ENCODE results near the gene MYL12A. TPM values are rescaled to one million over a fixed set of nuclear protein-coding genes. Genes with fewer than 3 reads are reported as not detected.

MYL12A gene
- total RNA-seq, 4 donors from 2014 or later, result 281 to 361 (median 317) TPM

DNA sequence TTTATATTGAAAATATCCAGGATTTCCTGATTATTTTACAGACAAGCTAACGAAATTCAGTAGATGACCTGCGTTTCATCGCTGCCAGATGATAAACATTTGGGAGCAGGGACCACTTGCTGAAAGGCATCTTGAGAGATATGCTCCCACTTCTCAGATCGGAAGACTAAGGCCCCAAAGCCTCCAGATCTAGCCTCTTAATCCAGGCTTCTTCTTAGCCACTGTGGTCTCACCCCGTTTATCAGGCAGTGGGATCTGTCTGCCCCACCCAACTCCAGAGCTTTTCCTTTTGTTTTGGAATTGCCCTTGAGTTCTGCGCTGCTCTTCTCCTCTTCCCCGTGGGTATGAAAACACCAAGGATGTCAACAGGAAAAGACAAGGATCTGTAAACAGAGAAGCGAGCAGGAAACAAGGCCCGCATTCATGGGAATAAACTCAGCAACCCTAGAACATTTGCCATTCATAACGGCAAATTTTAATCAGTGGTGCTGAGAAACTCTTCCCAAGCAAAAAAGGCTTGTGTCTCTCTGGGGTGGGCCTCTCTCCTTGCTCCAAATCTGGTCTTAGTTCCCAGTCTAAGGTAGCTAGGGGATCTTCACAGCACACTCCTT, 35.8 kb downstream of the MYL12A start:
- no peaks in the 10 kb centered on the region for H3K9me3 ChIP-seq
- TF ChIP-seq, protein P1, sequence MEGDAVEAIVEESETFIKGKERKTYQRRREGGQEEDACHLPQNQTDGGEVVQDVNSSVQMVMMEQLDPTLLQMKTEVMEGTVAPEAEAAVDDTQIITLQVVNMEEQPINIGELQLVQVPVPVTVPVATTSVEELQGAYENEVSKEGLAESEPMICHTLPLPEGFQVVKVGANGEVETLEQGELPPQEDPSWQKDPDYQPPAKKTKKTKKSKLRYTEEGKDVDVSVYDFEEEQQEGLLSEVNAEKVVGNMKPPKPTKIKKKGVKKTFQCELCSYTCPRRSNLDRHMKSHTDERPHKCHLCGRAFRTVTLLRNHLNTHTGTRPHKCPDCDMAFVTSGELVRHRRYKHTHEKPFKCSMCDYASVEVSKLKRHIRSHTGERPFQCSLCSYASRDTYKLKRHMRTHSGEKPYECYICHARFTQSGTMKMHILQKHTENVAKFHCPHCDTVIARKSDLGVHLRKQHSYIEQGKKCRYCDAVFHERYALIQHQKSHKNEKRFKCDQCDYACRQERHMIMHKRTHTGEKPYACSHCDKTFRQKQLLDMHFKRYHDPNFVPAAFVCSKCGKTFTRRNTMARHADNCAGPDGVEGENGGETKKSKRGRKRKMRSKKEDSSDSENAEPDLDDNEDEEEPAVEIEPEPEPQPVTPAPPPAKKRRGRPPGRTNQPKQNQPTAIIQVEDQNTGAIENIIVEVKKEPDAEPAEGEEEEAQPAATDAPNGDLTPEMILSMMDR (IDR thresholded peaks at IDR 0.05), result no peak
- no peak for TF ChIP-seq POLR2A (IDR thresholded peaks at IDR 0.05)
- intact Hi-C loops (cut with DNase I), result loop anchor here (5.0 to 10.0 kb wide), 3 partner anchors 161 to 384 kb away; no protein-coding TSS in a partner anchor
- DNase-seq, result no peak
- peaks cover 0 to 26% (median 5%) of the 10 kb centered on the region in 3 donors for H3K4me1 ChIP-seq
- H3K27ac ChIP-seq, result peak overlapping the region in 1 of 4 donors; percentile 19
- H3K27me3 ChIP-seq, result no peaks in the 10 kb centered on the region
- H3K36me3 ChIP-seq, result peaks cover 0 to 9% (median under 1%) of the 10 kb centered on the region in 3 donors
- no peak overlapping the region for H3K4me3 ChIP-seq
- 73 to 81% methylated on average over 10 of the region's 10 CpGs for WGBS, 2 donors

DNA sequence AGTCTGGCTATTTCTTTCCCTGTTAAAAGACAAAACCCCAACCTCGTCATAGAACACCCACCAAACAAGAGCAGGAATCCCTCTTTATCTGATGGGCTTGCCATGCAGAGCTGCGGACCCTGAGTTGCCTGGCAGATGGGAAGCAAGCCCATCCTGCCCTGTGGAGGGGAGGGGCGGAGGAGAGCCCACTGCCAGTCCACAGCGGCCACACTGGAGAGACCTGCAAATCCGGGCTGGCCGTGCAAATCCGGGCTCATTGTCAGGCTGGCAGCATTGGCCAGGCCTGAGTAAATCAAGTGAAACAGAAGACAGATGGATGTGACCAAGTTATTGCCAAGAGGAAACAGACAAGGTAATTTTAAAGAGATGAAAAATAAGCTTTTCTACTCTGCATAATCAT, 36.3 kb downstream of the MYL12A start:
- Histone ChIP-seq H3K27me3 (no peaks in the 10 kb centered on the region), H3K4me3 (no peak overlapping the region), H3K36me3 (peaks cover 0 to 4% (median 0%) of the 10 kb centered on the region in 3 donors), H3K27ac (peak overlapping the region in 1 of 4 donors; percentile 19), H3K4me1 (peaks cover 0 to 26% (median 5%) of the 10 kb centered on the region in 3 donors), H3K9me3 (no peaks in the 10 kb centered on the region)
- intact Hi-C loops (cut with DNase I), result loop anchor here (5.0 to 10.0 kb wide), 3 partner anchors 161 to 383 kb away; no protein-coding TSS in a partner anchor
- WGBS, 2 donors, result 56 to 71% methylated on average over 3 to 7 of the region's 7 CpGs
- no peak for DNase-seq
- TF ChIP-seq POLR2A (IDR thresholded peaks at IDR 0.05), result no peak
- TF ChIP-seq, protein P1 (IDR thresholded peaks at IDR 0.05), result no peak

DNA sequence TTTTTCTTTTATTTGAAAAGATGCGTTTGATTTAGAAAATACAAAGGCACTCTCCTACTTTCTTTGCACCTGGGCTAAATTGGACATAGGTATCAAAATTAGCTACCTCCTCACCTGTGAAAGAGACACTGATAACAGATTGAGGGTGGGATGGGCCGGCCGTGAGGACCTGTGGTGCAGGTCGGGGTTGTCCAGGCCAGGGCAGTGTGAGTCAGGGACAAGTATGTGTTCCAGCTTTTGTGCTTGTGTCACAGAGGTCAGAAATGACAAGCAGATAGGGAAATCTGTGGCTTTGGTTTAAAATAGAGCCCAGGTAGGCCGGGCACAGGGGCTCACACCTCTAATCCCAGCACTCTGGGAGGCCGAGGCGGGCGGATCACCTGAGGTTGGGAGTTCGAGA, 36.9 kb downstream of the MYL12A start:
- Histone ChIP-seq H3K27me3 (no peaks in the 10 kb centered on the region), H3K36me3 (no peaks in the 10 kb centered on the region), H3K4me1 (peaks cover 0 to 26% (median 5%) of the 10 kb centered on the region in 3 donors), H3K9me3 (no peaks in the 10 kb centered on the region), H3K4me3 (no peak overlapping the region), H3K27ac (no peak overlapping the region)
- intact Hi-C loops (cut with DNase I), result loop anchor here (5.0 to 10.0 kb wide), 3 partner anchors 160 to 383 kb away; no protein-coding TSS in a partner anchor
- no peak for DNase-seq
- TF ChIP-seq, protein P1 (IDR thresholded peaks at IDR 0.05), result no peak
- TF ChIP-seq POLR2A (IDR thresholded peaks at IDR 0.05), result no peak
- 63 to 85% methylated on average over 4 to 9 of the region's 9 CpGs for WGBS, 2 donors

DNA sequence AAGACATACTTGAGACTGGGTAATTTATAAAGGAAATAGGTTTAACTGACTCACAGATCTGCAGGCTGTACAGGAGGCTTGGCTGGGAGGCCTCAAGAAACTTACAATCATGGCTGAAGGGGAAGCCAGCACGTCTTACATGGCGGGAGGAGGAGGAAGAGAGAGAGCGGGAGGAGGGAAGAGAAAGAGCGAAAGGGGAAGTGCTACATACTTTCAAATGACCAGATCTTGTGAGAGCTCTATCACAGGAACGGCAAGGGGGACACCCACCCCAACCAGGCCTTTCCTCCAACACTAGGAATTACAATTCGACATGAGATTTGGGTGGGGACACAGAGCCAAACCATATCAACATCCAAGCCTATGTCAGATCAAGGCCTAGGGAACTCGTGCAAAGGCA, 38.6 kb downstream of the MYL12A start:
- intact Hi-C loops (cut with DNase I), result loop anchor here (10.0 kb wide), 1 partner anchor 159 kb away; no protein-coding TSS in a partner anchor
- TF ChIP-seq, protein P1 (IDR thresholded peaks at IDR 0.05), result no peak
- no peak for TF ChIP-seq POLR2A (IDR thresholded peaks at IDR 0.05)
- H3K4me1 ChIP-seq, result peaks cover 0 to 26% (median 5%) of the 10 kb centered on the region in 3 donors
- H3K27me3 ChIP-seq, result no peaks in the 10 kb centered on the region
- H3K4me3 ChIP-seq, result no peak overlapping the region
- H3K27ac ChIP-seq, result no peak overlapping the region
- H3K9me3 ChIP-seq, result peaks cover 0 to 8% (median 0%) of the 10 kb centered on the region in 3 donors
- DNase-seq, result no peak
- H3K36me3 ChIP-seq, result no peaks in the 10 kb centered on the region
- WGBS, 2 donors, result 73 to 91% methylated on average over 7 of the region's 7 CpGs

DNA sequence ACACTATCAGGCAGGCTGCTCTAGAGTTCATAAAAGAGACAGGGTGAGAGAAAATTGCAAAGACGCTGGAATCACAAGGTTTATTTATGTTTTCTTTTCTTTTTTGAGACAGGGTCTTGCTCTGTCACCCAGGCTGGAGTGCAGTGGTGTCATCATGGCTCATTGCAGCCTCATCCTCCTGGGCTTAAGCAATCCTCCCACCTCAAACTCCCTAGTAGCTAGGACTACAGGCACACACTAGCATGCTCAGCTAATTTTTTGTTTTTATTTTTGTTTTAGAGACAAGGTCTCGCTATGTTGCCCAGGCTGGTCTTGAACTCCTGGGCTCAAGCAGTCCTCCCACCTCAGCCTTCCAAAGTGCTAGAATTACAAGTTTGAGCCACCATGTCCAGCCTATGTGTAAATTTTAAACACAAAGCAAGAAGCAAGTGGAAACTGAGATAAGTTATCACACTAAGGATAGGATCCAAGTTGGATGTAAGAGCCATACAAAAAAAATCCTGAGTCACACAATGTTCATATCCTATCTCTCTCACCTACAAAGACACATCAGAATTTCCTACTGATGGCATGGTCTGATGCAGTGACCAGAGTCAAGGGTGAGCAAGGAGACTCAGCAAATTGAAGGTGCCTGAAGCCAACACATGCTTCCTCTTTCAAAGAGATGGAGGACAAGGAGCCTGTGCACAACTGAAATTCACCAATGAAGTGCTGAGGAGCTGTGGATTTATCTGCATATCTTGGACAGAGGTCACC, 45.8 kb downstream of the MYL12A start:
- no peak for DNase-seq
- Histone ChIP-seq H3K4me1 (peaks cover 7 to 14% (median 8%) of the 10 kb centered on the region in 3 donors), H3K9me3 (peaks cover 0 to 10% (median 0%) of the 10 kb centered on the region in 3 donors), H3K27me3 (no peaks in the 10 kb centered on the region), H3K4me3 (no peak overlapping the region), H3K36me3 (no peaks in the 10 kb centered on the region), H3K27ac (no peak overlapping the region)
- 91 to 94% methylated on average over 2 of the region's 2 CpGs for WGBS, 2 donors
- intact Hi-C loops (cut with DNase I), result no loop called here
- TF ChIP-seq, protein P1 (IDR thresholded peaks at IDR 0.05), result no peak
- TF ChIP-seq POLR2A (IDR thresholded peaks at IDR 0.05), result no peak

Measured in esophagus squamous epithelium (tissue), 5 donors.